HEK293 (cell line): ENCODE results near the gene DSCAM.

Source experiments
- CTCF ChIA-PET: fragments of 350-600 bp; formaldehyde crosslinking; extraction: SDS; loops from one replicate; lab custom pipeline; 2021; ENCODE audit warnings: antibody characterized with exemption; lab: Yijun Ruan, JAX
- POLR2A ChIA-PET: fragments of 300-600 bp; formaldehyde crosslinking; extraction: SDS; loops from one replicate; lab custom pipeline; 2020; ENCODE audit warnings: antibody characterized with exemption, inconsistent platforms; lab: Yijun Ruan, JAX
- H3K27ac ChIP-seq: fragments of 200-500 bp; sonication (Bioruptor generic); 2 replicates; pipeline ENCODE4 v1.5.1; 2014; ENCODE audit warnings: low read depth, low read length, control low read depth, inconsistent platforms; ENCODE audit errors: extremely low read depth
- H3K36me3 ChIP-seq, 2 experiments: fragments of 200-500 bp in 1 of 2; sonication (Bioruptor generic) in 1 of 2; 1 replicate in 1 of 2; 2 replicates in 1 of 2; pipeline ENCODE4 v1.5.1; 2014 to 2017; ENCODE audit warnings: inconsistent platforms in 2 of 2, low read length in 2 of 2; ENCODE audit not compliant: control insufficient read depth in 2 of 2, insufficient read depth in 1 of 2
- H3K4me1 ChIP-seq: fragments of 200-500 bp; sonication (Bioruptor generic); 2 replicates; pipeline ENCODE4 v1.5.1; 2014; ENCODE audit warnings: mild to moderate bottlenecking, low read length, inconsistent platforms; ENCODE audit not compliant: control insufficient read depth, insufficient read depth
- H3K4me3 ChIP-seq: 2 replicates; pipeline ENCODE4 v1.5.1; 2011; ENCODE audit warnings: low read depth, mild to moderate bottlenecking, control low read depth, low read length, moderate library complexity
- H3K9me3 ChIP-seq: fragments of 200-500 bp; sonication (Bioruptor generic); 2 replicates; pipeline ENCODE4 v1.5.1; 2014; ENCODE audit warnings: low read depth, low read length, inconsistent platforms; ENCODE audit not compliant: control insufficient read depth, insufficient read depth
- CTCF ChIP-seq: fragments of 450-650 bp; formaldehyde crosslinking; IDR thresholded peaks from 2 replicates; pipeline ENCODE4 v1.5.1; 2016; ENCODE audit warnings: missing biosample characterization, missing genetic modification characterization
- HIC1 ChIP-seq: fragments of 450-650 bp; formaldehyde crosslinking; IDR thresholded peaks from 2 replicates; pipeline ENCODE4 v1.5.1; 2016; ENCODE audit warnings: missing biosample characterization, missing genetic modification characterization
- SCRT1 ChIP-seq: fragments of 450-650 bp; formaldehyde crosslinking; IDR thresholded peaks from 2 replicates; pipeline ENCODE4 v1.5.1; 2016; ENCODE audit warnings: missing biosample characterization, missing genetic modification characterization, borderline replicate concordance
- SCRT2 ChIP-seq: fragments of 450-650 bp; formaldehyde crosslinking; IDR thresholded peaks from 2 replicates; pipeline ENCODE4 v1.5.1; 2016; ENCODE audit warnings: missing biosample characterization, missing genetic modification characterization
- WT1 ChIP-seq: fragments of 450-650 bp; formaldehyde crosslinking; IDR thresholded peaks from 2 replicates; pipeline ENCODE4 v1.5.1; 2016; ENCODE audit warnings: missing biosample characterization, missing genetic modification characterization
- ZBTB48 ChIP-seq: fragments of 450-650 bp; formaldehyde crosslinking; IDR thresholded peaks from 2 replicates; pipeline ENCODE4 v1.5.1; 2016; ENCODE audit warnings: missing biosample characterization, missing genetic modification characterization
- ZFP3 ChIP-seq: fragments of 450-650 bp; formaldehyde crosslinking; IDR thresholded peaks from 2 replicates; pipeline ENCODE4 v1.5.1; 2016; ENCODE audit warnings: low read depth, missing biosample characterization, missing genetic modification characterization
- ZNF292 ChIP-seq: fragments of 450-650 bp; formaldehyde crosslinking; IDR thresholded peaks from 2 replicates; pipeline ENCODE4 v1.5.1; 2016; ENCODE audit warnings: low read depth, missing biosample characterization, missing genetic modification characterization, borderline replicate concordance
- ZNF311 ChIP-seq: fragments of 450-650 bp; formaldehyde crosslinking; IDR thresholded peaks from 2 replicates; pipeline ENCODE4 v1.5.1; 2017; ENCODE audit warnings: missing biosample characterization, missing genetic modification characterization, borderline replicate concordance
- ZNF404 ChIP-seq: fragments of 450-650 bp; formaldehyde crosslinking; IDR thresholded peaks from 2 replicates; pipeline ENCODE4 v1.5.1; 2017; ENCODE audit warnings: missing biosample characterization, missing genetic modification characterization
- ZNF416 ChIP-seq: fragments of 450-650 bp; formaldehyde crosslinking; IDR thresholded peaks from 2 replicates; pipeline ENCODE4 v1.5.1; 2016; ENCODE audit warnings: missing biosample characterization, missing genetic modification characterization
- ZNF501 ChIP-seq: fragments of 450-650 bp; formaldehyde crosslinking; IDR thresholded peaks from 2 replicates; pipeline ENCODE4 v1.5.1; 2016; ENCODE audit warnings: missing biosample characterization, missing genetic modification characterization
- ZNF555 ChIP-seq: fragments of 450-650 bp; formaldehyde crosslinking; conservative IDR thresholded peaks from 2 replicates; pipeline ENCODE4 v1.5.1; 2017; ENCODE audit warnings: missing biosample characterization, mild to moderate bottlenecking, missing genetic modification characterization, inconsistent platforms
- ZNF585B ChIP-seq: fragments of 450-650 bp; formaldehyde crosslinking; IDR thresholded peaks from 2 replicates; pipeline ENCODE4 v1.5.1; 2016; ENCODE audit warnings: missing biosample characterization, missing genetic modification characterization
- ZNF639 ChIP-seq: fragments of 450-650 bp; formaldehyde crosslinking; IDR thresholded peaks from 2 replicates; pipeline ENCODE4 v1.5.1; 2016; ENCODE audit warnings: missing biosample characterization, missing genetic modification characterization
- ZNF660 ChIP-seq: fragments of 450-650 bp; IDR thresholded peaks from 2 replicates; pipeline ENCODE4 v1.5.1; 2018; ENCODE audit warnings: missing biosample characterization, mild to moderate bottlenecking, missing genetic modification characterization
- ZNF664 ChIP-seq: fragments of 450-650 bp; formaldehyde crosslinking; IDR thresholded peaks from 2 replicates; pipeline ENCODE4 v1.5.1; 2016; ENCODE audit warnings: missing biosample characterization, missing genetic modification characterization
- ZNF670 ChIP-seq: fragments of 450-650 bp; formaldehyde crosslinking; IDR thresholded peaks from 2 replicates; pipeline ENCODE4 v1.5.1; 2016; ENCODE audit warnings: missing biosample characterization, missing genetic modification characterization, low read depth
- ZNF677 ChIP-seq: fragments of 450-650 bp; IDR thresholded peaks from 2 replicates; pipeline ENCODE4 v1.5.0; 2018; ENCODE audit warnings: missing biosample characterization, mild to moderate bottlenecking, missing genetic modification characterization, moderate library complexity
- ZNF747 ChIP-seq: fragments of 450-650 bp; formaldehyde crosslinking; IDR thresholded peaks from 2 replicates; pipeline ENCODE4 v1.5.1; 2016; ENCODE audit warnings: missing biosample characterization, missing genetic modification characterization
- ZNF768 ChIP-seq: fragments of 450-650 bp; formaldehyde crosslinking; IDR thresholded peaks from 2 replicates; pipeline ENCODE4 v1.5.1; 2018; ENCODE audit warnings: missing biosample characterization, mild to moderate bottlenecking, missing genetic modification characterization
- ZNF776 ChIP-seq: fragments of 450-650 bp; formaldehyde crosslinking; IDR thresholded peaks from 2 replicates; pipeline ENCODE4 v1.5.0; 2017; ENCODE audit warnings: missing biosample characterization, missing genetic modification characterization, borderline replicate concordance
- ZSCAN16 ChIP-seq: fragments of 450-650 bp; formaldehyde crosslinking; IDR thresholded peaks from 2 replicates; pipeline ENCODE4 v1.5.1; 2016; ENCODE audit warnings: missing biosample characterization, missing genetic modification characterization
- ZSCAN30 ChIP-seq: fragments of 450-650 bp; IDR thresholded peaks from 2 replicates; pipeline ENCODE4 v1.5.1; 2018; ENCODE audit warnings: missing biosample characterization, mild to moderate bottlenecking, missing genetic modification characterization, moderate library complexity
- TF ChIP-seq, protein P1 (sequence below): fragments of 450-650 bp; formaldehyde crosslinking; IDR thresholded peaks from 2 replicates; pipeline ENCODE4 v1.5.1; 2017; ENCODE audit warnings: missing biosample characterization, missing genetic modification characterization
- TF ChIP-seq, protein P2 (sequence below): fragments of 450-650 bp; formaldehyde crosslinking; IDR thresholded peaks from 2 replicates; pipeline ENCODE4 v1.5.1; 2016; ENCODE audit warnings: missing biosample characterization, missing genetic modification characterization, low read depth
- TF ChIP-seq, protein P3 (sequence below): fragments of 450-650 bp; formaldehyde crosslinking; IDR thresholded peaks from 2 replicates; pipeline ENCODE4 v1.5.1; 2016; ENCODE audit warnings: missing biosample characterization, missing genetic modification characterization

DSCAM gene

GRCh38 chr21:40832316-40832715 lies 14.6 kb downstream of the DSCAM start:
- no peaks in the 10 kb centered on the region for H3K4me1 ChIP-seq
- no peak overlapping the region for H3K4me3 ChIP-seq
- H3K36me3 ChIP-seq, result no peaks in the 10 kb centered on the region
- no peak for TF ChIP-seq WT1
- TF ChIP-seq, protein P1, sequence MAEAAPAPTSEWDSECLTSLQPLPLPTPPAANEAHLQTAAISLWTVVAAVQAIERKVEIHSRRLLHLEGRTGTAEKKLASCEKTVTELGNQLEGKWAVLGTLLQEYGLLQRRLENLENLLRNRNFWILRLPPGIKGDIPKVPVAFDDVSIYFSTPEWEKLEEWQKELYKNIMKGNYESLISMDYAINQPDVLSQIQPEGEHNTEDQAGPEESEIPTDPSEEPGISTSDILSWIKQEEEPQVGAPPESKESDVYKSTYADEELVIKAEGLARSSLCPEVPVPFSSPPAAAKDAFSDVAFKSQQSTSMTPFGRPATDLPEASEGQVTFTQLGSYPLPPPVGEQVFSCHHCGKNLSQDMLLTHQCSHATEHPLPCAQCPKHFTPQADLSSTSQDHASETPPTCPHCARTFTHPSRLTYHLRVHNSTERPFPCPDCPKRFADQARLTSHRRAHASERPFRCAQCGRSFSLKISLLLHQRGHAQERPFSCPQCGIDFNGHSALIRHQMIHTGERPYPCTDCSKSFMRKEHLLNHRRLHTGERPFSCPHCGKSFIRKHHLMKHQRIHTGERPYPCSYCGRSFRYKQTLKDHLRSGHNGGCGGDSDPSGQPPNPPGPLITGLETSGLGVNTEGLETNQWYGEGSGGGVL (tag by site-specific recombination), result no peak
- no peak for TF ChIP-seq ZNF677
- TF ChIP-seq SCRT1 (tag by site-specific recombination), result no peak
- TF ChIP-seq SCRT2 (tag by site-specific recombination), result no peak
- no peak for TF ChIP-seq ZNF585B (tag by site-specific recombination)
- TF ChIP-seq ZBTB48 (tag by site-specific recombination), result no peak
- TF ChIP-seq ZNF664 (tag by site-specific recombination), result no peak
- TF ChIP-seq ZNF768, result no peak
- no peak for TF ChIP-seq ZNF639
- TF ChIP-seq ZNF416, result no peak
- no peak for TF ChIP-seq ZNF747
- TF ChIP-seq ZNF555 (tag by site-specific recombination), result no peak
- TF ChIP-seq ZNF311 (tag by site-specific recombination), result no peak
- TF ChIP-seq ZFP3 (tag by site-specific recombination), result no peak
- no peak for TF ChIP-seq ZNF660
- H3K27ac ChIP-seq, result no peak overlapping the region
- CTCF ChIA-PET, result interaction anchor here (0.7 to 1.0 kb wide), 2 partner anchors 174 to 540 kb away, joined by 3 read pairs; no protein-coding TSS in a partner anchor
- POLR2A ChIA-PET, result no interaction called here
- H3K9me3 ChIP-seq, result no peaks in the 10 kb centered on the region

DNA sequence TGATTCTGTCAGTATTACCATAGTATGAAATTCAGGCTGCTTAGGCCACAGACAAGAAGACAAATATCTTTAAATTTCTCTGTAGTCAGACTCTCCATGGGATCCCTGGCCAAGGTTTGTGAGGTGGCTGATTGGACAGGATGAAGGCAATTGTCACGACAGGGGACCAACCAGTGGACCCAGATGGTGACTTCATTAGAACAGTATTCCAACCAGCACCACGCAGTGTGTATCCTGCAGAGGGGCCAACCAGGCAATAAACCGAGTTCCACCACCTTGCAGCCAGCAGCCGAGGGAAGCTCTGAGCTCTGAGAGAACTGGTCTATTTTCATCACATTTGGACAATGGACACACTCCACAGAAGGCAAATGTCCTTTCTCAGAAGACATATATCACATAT lies 16.1 kb downstream of the DSCAM start:
- Histone ChIP-seq H3K4me3 (no peak overlapping the region), H3K9me3 (no peaks in the 10 kb centered on the region), H3K27ac (no peak overlapping the region), H3K4me1 (no peaks in the 10 kb centered on the region), H3K36me3 (no peaks in the 10 kb centered on the region)
- CTCF ChIA-PET, result interaction anchor here (1.0 to 1.4 kb wide), 4 partner anchors 9 to 364 kb away, joined by 3 to 4 read pairs (median 4); no protein-coding TSS in a partner anchor
- POLR2A ChIA-PET, result interaction anchor here (1.5 kb wide), 1 partner anchor 11 kb away, joined by 3 read pairs; no protein-coding TSS in a partner anchor
- TF ChIP-seq SCRT1 (tag by site-specific recombination), result no peak
- TF ChIP-seq ZSCAN16, result no peak
- no peak for TF ChIP-seq ZNF501 (tag by site-specific recombination)
- no peak for TF ChIP-seq ZNF776 (tag by site-specific recombination)
- TF ChIP-seq, protein P2, sequence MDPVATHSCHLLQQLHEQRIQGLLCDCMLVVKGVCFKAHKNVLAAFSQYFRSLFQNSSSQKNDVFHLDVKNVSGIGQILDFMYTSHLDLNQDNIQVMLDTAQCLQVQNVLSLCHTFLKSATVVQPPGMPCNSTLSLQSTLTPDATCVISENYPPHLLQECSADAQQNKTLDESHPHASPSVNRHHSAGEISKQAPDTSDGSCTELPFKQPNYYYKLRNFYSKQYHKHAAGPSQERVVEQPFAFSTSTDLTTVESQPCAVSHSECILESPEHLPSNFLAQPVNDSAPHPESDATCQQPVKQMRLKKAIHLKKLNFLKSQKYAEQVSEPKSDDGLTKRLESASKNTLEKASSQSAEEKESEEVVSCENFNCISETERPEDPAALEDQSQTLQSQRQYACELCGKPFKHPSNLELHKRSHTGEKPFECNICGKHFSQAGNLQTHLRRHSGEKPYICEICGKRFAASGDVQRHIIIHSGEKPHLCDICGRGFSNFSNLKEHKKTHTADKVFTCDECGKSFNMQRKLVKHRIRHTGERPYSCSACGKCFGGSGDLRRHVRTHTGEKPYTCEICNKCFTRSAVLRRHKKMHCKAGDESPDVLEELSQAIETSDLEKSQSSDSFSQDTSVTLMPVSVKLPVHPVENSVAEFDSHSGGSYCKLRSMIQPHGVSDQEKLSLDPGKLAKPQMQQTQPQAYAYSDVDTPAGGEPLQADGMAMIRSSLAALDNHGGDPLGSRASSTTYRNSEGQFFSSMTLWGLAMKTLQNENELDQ (tag by site-specific recombination), result no peak
- no peak for TF ChIP-seq HIC1
- TF ChIP-seq CTCF (tag by site-specific recombination), result no peak
- no peak for TF ChIP-seq ZNF404 (tag by site-specific recombination)
- TF ChIP-seq, protein P3, sequence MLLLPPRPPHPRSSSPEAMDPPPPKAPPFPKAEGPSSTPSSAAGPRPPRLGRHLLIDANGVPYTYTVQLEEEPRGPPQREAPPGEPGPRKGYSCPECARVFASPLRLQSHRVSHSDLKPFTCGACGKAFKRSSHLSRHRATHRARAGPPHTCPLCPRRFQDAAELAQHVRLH (tag by site-specific recombination), result no peak
- TF ChIP-seq ZNF664 (tag by site-specific recombination), result no peak
- TF ChIP-seq ZSCAN30, result no peak
- no peak for TF ChIP-seq ZNF585B (tag by site-specific recombination)
- TF ChIP-seq ZNF670 (tag by site-specific recombination), result no peak
- no peak for TF ChIP-seq ZNF292 (tag by site-specific recombination)
